SK-MEL-5 (cell line): ENCODE results near the gene UBXN10. TPM values are rescaled to one million over a fixed set of nuclear protein-coding genes. Genes with fewer than 3 reads are reported as not detected.

Source experiments
- DNase-seq: peaks from one replicate; pipeline ENCODE4 v3.0.0-alpha.2; 2016; ENCODE audit warnings: low read depth, low spot score
- in situ Hi-C: cut with HindIII; loops from 2 replicates; pipeline ENCODE4 v1.10.0; 2016; ENCODE audit warnings: low sequenced_read_pairs, high pct_unique_total_duplicates, low pct_unique_long_range_greater_than_20kb
- total RNA-seq: library from RNA; depleted of rRNA; stranded (reverse); fragments of >200 nt; shearing (Covaris generic); gene quantifications from 2 replicates; pipeline ENCODE4 v1.2.3, GENCODE V29; 2014

Gene UBXN10
- total RNA-seq, 1 experiment from 2014 or later: 0.08 TPM

DNA sequence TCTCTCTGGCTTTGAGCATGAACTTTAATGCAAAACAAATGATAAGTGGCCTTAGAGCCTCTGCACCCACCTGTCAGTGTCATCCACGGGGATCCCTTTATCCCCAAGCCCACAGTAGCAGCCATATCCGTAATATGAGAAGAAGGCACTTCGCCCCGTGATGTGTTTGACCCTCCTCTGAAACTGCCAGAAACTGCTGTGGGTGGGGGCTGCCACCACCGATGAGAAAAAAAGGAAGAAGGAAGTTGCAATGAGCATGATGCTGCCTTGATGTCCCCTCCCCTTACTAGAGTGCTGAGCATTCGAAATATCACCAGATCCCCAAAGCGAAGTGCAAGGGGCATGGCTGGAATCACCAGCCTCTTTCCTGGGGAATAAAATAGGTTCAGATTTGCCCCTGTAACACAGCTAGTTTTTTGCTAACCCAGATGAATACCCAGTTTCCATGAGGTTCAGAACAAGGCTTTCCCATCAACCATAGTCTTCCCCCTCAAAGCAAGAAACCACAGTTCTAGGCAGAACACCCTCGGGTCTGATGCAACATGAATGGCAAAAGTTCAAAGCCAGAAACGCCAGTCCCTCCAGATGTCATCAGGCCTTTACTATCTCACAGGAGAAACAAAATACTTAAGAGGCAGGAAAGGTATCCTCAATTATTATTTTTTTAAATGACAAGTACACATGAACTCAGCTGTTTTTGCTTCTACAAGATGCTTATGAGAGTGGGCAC is 10.8 kb upstream of the UBXN10 start:
- DNase-seq: no peak
- in situ Hi-C loops: no loop called here

DNA sequence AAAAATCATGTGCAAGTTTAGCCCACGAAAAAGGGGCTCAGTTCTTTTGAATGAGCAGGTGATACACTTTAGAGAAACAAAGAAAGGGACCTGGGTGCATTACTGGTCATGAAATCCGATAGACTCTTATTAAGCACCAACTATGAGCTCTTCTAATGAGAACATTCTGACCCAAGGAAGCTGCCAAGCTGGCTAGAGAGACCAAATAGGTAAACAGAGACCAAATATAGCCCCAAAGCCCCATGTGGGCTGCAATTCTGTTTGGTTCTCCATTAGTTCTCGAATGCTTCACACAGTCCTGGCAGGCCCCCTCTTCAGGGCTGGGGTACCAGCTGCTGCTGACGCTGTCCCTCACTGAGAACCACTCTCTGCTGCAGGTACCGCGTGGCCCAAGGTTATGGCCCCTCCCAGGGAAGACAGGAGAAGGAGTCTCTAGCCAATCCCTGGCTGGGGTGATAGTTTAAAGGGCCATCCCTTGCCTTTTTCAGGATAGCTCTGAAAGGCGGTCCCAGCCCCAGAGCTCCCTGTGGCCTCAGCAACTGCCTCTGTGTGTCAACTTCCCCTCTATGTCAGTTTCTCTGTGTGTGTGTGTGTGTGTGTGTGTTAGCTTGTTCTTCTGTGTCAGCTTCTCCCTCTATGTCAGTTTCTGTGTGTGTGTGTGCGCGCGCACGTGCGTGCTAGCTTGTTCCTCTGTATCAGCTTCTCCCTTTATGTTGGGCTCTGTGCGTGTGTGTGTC is 7.1 kb upstream of the UBXN10 start:
- no peak for DNase-seq
- in situ Hi-C loops: no loop called here

DNA sequence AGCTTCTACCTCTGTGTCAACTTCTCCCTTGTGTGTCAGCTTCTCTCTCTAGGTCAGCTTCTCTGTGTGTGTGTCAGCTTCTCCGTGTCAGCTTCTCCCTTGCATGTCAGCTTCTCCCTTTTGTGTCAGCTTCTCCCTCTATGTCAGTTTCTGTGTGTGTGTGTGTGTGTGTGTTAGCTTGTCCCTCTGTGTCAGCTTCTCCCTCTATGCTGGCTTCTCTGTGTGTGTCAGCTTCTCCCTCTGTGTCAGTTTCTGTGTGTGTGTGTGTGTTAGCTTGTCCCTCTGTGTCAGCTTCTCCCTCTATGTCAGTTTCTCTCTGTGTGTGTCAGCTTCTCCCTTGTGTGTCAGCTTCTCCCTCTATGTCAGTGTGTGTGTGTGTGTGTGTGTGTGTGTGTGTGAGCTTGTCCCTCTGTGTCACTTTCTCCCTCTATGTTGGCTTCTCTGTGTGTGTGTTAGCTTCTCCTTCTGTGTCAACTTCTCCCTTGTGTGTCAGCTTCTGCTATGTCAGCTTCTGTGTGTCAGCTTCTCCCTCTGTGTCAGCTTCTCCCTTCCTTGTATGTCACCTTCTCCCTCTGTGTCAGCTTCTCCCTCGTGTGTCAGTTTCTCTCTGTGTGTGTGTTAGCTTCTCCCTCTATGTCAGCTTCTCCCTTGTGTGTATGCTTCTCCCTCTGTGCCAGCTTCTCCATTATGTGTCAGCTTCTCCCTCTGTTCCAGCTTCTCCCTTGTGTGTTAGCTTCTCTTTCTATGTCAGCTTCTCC is 6.3 kb upstream of the UBXN10 start:
- no peak for DNase-seq
- in situ Hi-C loops: no loop called here

DNA sequence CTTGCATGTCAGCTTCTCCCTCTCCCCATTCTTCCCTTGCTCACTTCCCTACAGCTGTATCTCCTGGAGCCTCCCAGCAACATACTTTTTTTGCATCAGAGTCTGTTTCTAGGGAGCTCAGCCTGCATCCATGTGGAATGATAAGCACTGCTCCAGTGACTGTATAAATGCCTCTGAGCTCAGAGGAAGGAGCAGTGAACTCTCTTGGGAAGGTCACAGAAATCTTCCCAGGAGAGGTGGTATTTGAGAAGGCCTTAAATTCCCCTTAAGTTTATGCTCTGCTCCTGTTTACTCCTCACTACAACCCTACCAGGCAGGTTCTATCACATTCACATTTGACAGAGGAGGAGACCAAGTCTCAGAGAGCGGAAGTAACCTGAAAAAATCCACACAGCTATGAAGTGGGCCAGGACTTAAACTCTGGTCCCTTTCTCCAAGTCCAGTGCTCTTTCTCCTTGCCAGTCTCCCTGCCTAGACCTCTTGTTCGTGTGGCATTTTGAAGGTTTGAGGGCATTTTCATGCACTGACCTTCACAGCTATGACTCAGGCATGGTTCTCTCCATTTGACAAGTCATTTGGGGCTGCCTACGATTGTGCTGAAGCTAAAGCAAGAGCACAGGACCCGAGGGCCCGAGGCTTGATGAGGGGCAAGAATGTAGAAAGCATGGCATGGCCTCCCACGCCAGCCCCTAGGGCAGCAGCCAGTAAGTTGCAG is 5.6 kb upstream of the UBXN10 start:
- no peak for DNase-seq
- in situ Hi-C loops: no loop called here

DNA sequence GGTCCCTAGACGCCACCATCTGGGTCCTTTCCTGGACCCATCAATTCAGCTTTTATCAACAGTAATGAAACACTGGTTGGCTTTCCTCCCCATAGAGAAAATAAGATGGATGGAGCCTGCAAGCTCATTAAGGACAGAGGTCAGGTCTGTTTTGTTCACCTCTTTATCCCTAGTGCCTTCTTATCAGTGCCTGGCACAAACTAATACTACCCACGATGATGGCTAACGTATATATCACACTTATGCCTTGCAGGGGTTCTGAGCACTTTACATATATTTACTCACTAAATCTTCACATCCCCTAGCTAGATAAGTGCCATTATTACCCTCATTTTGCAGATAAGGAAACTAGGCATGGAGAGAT is 5.1 kb upstream of the UBXN10 start:
- DNase-seq: no peak
- in situ Hi-C loops: no loop called here

DNA sequence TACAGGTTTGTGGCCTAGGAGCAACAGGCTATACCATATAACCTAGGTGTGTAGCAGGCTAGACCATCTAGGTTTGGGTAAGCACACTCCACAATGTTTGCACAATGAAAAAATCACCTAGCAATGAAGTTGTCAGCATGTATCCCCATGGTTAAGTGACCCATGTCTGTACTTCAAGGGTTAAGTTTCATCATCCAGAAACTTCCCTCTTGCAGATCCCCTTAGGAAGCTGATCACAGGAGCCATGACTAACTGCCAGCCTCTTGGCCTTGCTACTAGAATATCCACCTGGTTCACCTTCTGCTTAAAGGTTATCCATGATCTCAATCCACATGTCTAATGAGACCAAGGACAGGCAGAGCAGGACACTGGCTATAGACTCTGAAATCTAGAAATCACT is 3.5 kb upstream of the UBXN10 start:
- no peak for DNase-seq
- in situ Hi-C loops: no loop called here

DNA sequence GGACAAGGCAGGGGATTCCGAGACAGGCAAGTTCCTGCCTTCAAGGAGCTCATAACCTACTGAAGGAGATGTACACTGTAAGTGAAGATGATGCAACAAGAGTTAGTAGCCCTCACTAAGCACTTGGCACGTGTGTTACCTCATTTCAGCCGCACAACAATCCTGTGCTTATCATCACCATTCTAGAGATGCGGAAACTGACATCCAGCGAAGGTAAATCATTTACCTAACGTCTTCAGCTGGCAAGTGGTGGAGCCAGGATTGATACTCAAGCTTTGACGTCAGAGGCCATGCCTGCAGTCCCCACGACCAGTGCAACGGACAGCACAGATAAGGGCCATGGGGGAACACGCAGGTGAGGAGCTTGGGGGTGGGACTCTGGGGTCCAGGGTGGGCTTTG is 2.9 kb upstream of the UBXN10 start:
- in situ Hi-C loops: no loop called here
- DNase-seq: no peak

DNA sequence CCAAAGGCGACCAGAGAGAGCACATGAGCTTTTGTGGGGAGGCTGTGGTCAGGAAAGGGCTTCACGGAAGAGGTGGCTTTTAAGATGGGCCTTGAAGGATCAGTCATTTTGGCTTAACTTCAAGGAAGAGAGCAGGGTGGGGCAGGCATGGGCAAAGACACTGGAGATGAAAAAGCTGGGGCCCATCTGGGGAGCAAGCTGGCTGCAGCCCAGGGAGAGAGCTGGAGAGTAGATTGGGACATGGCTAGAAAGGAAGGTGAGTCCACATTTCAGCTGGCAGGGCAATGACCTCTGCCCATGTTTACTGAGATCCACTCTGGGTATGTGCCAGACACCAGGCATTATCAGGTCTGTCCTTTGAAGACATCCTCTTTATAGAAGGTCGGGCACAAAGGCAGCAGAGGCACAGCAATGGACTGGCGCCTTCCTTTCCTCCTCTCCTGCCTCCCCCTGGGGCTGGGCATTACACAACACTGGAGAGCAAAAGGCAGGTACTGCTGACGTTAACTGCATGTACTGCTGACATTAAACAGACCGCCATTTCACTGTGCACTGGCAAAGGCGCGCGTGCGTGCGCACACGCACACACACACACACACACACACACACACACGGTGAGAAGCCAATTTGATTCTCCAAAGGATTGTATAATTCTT is 2.2 kb upstream of the UBXN10 start:
- in situ Hi-C loops: no loop called here
- no peak for DNase-seq

DNA sequence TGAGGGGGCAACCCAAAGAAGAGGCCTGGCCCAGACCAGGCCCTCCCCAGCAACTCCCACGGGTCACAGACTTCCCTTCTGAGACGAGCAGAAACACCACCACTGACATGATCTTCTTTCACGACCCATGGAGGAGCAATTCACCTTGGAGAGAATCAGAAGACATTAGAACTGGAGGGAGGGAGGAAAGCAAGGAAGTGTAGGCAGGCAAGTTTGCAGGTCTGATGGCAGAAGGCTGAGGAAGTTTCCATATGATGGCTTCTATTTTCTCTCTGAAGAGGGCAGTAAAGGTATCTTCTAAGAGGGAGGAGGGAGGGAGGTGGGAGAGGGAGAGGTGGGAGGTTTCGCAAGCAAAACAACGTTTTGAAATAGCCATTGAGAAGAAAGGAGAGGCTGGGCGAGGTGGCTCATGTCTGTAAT is 1.4 kb upstream of the UBXN10 start:
- in situ Hi-C loops: no loop called here
- DNase-seq: no peak

DNA sequence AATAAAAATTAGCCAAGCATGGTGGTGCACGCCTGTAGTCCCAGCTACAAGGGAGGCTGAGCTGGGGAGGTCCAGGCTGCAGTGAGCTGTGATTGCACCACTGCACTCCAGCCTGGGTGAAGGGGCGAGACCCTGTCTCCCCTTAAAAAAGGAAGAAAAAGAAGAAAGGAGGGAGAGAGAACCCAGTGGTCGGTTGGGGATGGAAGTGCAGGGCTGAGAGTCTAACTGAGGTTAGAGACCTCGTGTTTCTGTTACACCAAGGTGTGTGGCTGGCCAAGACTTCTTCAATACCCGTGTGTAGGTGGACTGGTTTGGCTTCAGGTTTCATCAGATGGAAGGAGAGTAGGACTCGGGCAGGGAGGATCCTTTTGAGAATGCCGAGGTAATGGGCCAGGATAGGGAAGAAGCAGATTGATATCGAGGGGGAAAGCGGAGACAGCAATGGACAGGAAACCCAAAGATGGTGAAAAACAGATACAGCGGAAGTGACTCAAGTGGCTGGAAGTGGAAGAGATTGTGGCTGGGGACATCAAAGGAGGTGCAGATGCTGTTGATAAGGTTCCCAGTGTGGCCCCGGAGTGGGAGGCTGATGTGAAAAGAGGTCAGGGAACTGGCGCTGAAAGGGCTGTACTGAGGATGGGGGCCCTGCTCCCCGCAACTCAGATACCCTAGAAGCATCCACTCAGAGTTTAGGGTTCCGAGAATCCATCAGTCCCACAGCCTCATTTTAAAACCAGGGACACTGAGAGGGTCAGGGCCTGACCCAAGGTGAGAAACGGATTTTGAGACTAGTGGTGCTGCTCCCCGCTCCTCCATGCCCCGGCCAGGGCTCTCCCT is 681 bp upstream of the UBXN10 start:
- DNase-seq: no peak
- in situ Hi-C loops: no loop called here

DNA sequence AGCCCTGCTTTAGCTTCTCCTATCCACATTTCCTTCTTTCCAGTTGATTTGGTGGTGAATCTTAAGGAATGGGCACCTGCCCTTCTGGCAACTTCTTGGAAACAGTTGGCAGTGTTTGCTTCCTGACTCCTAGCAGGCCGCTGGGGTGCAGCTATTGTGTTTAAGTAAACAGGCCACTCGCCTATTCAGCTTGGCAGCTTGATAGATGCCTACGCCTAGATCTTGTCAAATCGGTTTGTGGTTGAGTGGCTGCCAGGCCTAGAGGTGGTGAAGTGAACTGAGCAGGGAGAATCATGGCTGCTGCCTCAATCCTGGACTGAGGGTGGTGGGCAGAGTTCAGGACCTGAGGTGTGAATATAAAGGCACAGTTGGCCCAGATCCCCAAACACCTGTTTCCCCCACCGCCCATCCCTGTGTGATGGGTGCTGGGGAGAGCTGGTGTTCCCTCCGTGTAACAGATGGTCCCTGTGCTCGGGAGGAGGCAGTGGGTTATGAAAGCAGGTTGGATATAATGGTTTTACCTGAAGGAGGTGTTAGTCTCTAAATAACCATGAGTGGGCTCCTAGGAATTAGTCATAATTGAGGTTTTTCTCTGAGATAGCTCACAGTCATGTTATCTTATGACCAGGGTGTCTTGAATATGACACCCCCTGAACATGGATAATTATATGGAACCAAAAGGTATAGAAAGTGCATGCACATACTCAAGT is 1.4 kb downstream of the UBXN10 start:
- in situ Hi-C loops: no loop called here

DNA sequence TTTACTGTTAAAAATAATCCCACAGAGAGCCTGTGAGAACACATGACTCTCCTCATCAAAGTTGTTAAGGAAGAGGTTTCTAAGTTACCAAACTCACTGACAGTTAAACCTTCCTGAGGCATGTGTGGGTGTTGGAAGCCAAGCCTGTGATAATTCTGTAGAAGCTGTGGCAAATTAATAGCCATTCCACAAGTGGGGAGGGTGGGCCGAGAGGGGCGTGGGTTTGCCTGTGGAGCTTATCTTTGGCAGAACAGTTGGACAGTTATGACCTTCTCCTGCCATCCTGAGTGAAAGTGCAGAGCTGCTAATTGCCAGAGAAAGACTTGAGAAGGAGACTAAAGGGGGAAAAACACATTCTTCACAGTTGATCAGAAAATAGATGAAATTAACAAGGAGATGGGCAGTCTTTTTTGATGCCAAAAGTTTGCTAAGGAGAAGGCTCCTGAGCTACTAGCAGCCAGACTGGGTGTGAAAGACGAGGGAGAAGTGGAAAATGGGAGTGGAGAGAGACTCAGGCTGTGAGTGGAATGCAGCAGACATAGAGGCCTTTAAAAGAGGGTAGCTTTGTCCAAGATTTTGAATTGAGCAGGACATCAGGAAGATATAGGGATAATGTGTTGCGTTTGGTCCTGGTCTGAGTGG is 2.0 kb downstream of the UBXN10 start:
- no peak for DNase-seq
- in situ Hi-C loops: no loop called here

More for the DNA sequence above, 1.4 kb downstream of the UBXN10 start:
- DNase-seq: no peak

DNA sequence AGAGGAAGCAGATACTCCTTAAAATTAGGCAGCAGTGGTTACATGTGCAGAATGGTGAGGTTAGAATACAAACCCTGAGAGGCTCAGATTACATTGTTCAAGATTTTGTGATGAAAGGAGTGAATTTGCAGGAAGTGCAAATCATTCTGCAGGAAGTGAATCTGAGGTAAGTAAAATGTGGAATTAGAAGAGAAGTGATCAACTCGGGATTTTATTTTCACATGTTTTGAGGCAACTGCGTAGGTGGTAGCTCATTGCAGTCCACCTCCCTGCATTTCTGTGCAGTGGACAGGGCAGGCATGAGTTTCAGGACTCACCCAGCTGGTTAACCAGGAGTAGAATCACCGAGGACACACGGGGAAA is 2.5 kb downstream of the UBXN10 start:
- no peak for DNase-seq
- in situ Hi-C loops: no loop called here

DNA sequence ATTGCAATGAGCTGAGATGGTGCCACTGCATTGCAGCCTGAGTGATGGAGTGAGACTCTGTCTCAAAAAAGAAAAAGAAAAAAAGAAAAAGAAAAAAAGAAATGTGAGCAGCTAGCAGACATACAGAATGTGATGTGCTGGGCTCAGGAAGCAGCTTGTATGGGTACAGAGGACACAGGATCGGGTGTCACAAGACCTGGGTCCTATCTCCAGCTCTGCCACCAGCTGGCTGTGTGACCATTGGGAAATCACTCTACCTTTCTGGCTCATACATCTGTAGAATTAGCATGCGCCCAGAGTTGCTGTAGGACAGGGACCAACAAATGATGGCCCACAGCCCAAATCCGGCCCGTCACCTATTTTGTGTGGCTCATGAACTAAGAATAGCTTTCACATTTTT is 3.8 kb downstream of the UBXN10 start:
- in situ Hi-C loops: no loop called here
- DNase-seq: no peak

DNA sequence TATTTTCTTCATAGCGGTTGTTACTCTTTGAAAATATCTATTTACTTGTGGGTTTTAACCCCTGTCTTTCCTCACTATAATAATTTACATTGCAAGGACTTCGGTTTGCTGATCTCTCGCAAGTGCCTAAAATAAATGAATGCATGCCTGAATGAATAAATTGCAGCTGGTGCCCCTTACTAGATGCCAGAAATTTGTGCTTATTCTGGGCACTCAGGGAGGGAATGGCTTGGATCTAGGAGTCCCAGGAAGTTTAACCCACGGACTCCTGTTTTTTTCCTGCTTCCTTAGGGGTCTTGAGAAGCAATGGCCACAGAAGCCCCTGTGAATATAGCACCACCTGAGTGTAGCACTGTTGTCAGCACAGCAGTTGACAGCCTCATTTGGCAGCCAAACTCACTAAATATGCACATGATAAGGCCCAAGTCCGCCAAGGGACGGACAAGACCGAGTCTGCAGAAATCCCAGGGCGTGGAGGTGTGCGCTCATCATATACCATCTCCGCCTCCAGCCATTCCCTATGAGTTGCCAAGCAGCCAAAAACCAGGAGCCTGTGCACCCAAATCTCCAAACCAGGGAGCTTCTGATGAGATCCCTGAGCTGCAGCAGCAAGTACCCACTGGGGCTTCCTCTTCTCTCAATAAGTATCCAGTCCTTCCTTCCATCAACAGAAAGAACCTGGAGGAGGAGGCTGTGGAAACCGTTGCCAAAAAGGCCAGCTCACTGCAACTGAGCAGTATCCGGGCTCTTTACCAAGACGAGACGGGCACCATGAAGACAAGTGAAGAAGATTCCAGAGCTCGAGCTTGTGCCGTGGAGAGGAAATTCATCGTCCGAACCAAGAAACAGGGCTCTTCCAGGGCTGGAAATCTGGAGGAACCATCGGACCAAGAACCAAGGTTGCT is 4.6 kb downstream of the UBXN10 start:
- in situ Hi-C loops: no loop called here
- DNase-seq: no peak
